Esophagus muscularis mucosa (tissue), 4 donors: Measurements from ENCODE around the gene GALK1.

Source experiments
- CTCF ChIP-seq, 3 experiments: fragments of 200-600 bp in 2 of 3; fragments of 450-650 bp in 1 of 3; sonication (generic) in 2 of 3; IDR thresholded peaks; one replicate each; pipeline ENCODE4 v1.5.1; 2017 to 2019; ENCODE audit warnings: antibody characterized with exemption in 3 of 3, mild to moderate bottlenecking in 2 of 3, moderate library complexity in 1 of 3
- EP300 ChIP-seq: sonication (generic); formaldehyde crosslinking; IDR thresholded peaks from one replicate; pipeline ENCODE4 v1.6.1; 2017; ENCODE audit warnings: antibody characterized with exemption
- POLR2A ChIP-seq: fragments of 450-650 bp; IDR thresholded peaks from one replicate; pipeline ENCODE4 v1.6.1; 2017; ENCODE audit warnings: antibody characterized with exemption, moderate library complexity, mild to moderate bottlenecking, low read depth
- POLR2AphosphoS5 ChIP-seq, 2 donors: sonication (generic); formaldehyde crosslinking; IDR thresholded peaks; one replicate each; pipeline ENCODE4 v1.6.1; 2017; ENCODE audit warnings: antibody characterized with exemption in 2 of 2

GRCh38 chr17:75803883-75804282 lies 38.9 kb upstream of the GALK1 start:
- no peak for TF ChIP-seq CTCF (IDR thresholded peaks at IDR 0.05)
- TF ChIP-seq POLR2A, result no peak
- no peak for TF ChIP-seq EP300
- no peak for TF ChIP-seq POLR2AphosphoS5 (IDR thresholded peaks at IDR 0.05)
